ENCODE results near the gene RAP1GAP2.

RAP1GAP2 gene

GRCh38 chr17:2926019-2926650 is 129.9 kb downstream of the RAP1GAP2 start:
- DNase-seq (ENCODE audit: insufficient read length, low spot score) = peak; percentile 67
- no peak for TF ChIP-seq POLR2A (IDR thresholded peaks at IDR 0.05; ENCODE audit: low read depth, low read length)
- no peak for FAIRE-seq

- DNase-seq (ENCODE audit: insufficient read length, low spot score) (no peak), FAIRE-seq (no peak)
- TF ChIP-seq POLR2A (IDR thresholded peaks at IDR 0.05; ENCODE audit: low read depth, low read length) = no peak
Observed at GRCh38 chr17:2928294-2928890, 132.2 kb downstream of the RAP1GAP2 start.

GRCh38 chr17:2929881-2930533 is 133.8 kb downstream of the RAP1GAP2 start:
- peak; percentile 80 for DNase-seq (ENCODE audit: insufficient read length, low spot score)
- TF ChIP-seq POLR2A (IDR thresholded peaks at IDR 0.05; ENCODE audit: low read depth, low read length) = no peak
- FAIRE-seq = no peak

GRCh38 chr17:2931876-2932275 is 135.6 kb downstream of the RAP1GAP2 start:
- no peak for DNase-seq (ENCODE audit: insufficient read length, low spot score)
- FAIRE-seq = no peak
- no peak for TF ChIP-seq POLR2A (IDR thresholded peaks at IDR 0.05; ENCODE audit: low read depth, low read length)

- no peak for TF ChIP-seq POLR2A (IDR thresholded peaks at IDR 0.05; ENCODE audit: low read depth, low read length)
- FAIRE-seq (no peak), DNase-seq (ENCODE audit: insufficient read length, low spot score) (no peak)
Observed at GRCh38 chr17:2932946-2933345, 136.7 kb downstream of the RAP1GAP2 start.

- no peak for FAIRE-seq
Observed at GRCh38 chr17:2933606-2934005, 137.4 kb downstream of the RAP1GAP2 start.

GRCh38 chr17:2935632-2936031 is 139.4 kb downstream of the RAP1GAP2 start:
- DNase-seq (ENCODE audit: insufficient read length, low spot score) = no peak
- no peak for TF ChIP-seq POLR2A (IDR thresholded peaks at IDR 0.05; ENCODE audit: low read depth, low read length)
- FAIRE-seq = no peak

More at GRCh38 chr17:2933606-2934005, 137.4 kb downstream of the RAP1GAP2 start:
- no peak for TF ChIP-seq POLR2A (IDR thresholded peaks at IDR 0.05; ENCODE audit: low read depth, low read length)
- DNase-seq (ENCODE audit: insufficient read length, low spot score) = no peak

- no peak for TF ChIP-seq POLR2A (IDR thresholded peaks at IDR 0.05; ENCODE audit: low read depth, low read length)
- no peak for FAIRE-seq
- no peak for DNase-seq (ENCODE audit: insufficient read length, low spot score)
Observed at GRCh38 chr17:2936351-2936750, 140.1 kb downstream of the RAP1GAP2 start.

GRCh38 chr17:2936771-2937321 is 140.6 kb downstream of the RAP1GAP2 start:
- no peak for DNase-seq (ENCODE audit: insufficient read length, low spot score)
- TF ChIP-seq POLR2A (IDR thresholded peaks at IDR 0.05; ENCODE audit: low read depth, low read length) = no peak
- no peak for FAIRE-seq

GRCh38 chr17:2937331-2938003 is 141.2 kb downstream of the RAP1GAP2 start:
- no peak for TF ChIP-seq POLR2A (IDR thresholded peaks at IDR 0.05; ENCODE audit: low read depth, low read length)

GRCh38 chr17:2939714-2940351 is 143.6 kb downstream of the RAP1GAP2 start:
- FAIRE-seq = no peak
- TF ChIP-seq POLR2A (IDR thresholded peaks at IDR 0.05; ENCODE audit: low read depth, low read length) = no peak
- DNase-seq (ENCODE audit: insufficient read length, low spot score) = no peak

More at GRCh38 chr17:2937331-2938003, 141.2 kb downstream of the RAP1GAP2 start:
- no peak for DNase-seq (ENCODE audit: insufficient read length, low spot score)
- no peak for FAIRE-seq

- no peak for TF ChIP-seq POLR2A (IDR thresholded peaks at IDR 0.05; ENCODE audit: low read depth, low read length)
- no peak for DNase-seq (ENCODE audit: insufficient read length, low spot score)
- FAIRE-seq = no peak
Observed at GRCh38 chr17:2940352-2940751, 144.1 kb downstream of the RAP1GAP2 start.

- no peak for TF ChIP-seq POLR2A (IDR thresholded peaks at IDR 0.05; ENCODE audit: low read depth, low read length)
- DNase-seq (ENCODE audit: insufficient read length, low spot score) (no peak), FAIRE-seq (no peak)
Observed at GRCh38 chr17:2943981-2944380, 147.7 kb downstream of the RAP1GAP2 start.
